ENCODE measurements around the gene DLG5.

DLG5 gene

DNA sequence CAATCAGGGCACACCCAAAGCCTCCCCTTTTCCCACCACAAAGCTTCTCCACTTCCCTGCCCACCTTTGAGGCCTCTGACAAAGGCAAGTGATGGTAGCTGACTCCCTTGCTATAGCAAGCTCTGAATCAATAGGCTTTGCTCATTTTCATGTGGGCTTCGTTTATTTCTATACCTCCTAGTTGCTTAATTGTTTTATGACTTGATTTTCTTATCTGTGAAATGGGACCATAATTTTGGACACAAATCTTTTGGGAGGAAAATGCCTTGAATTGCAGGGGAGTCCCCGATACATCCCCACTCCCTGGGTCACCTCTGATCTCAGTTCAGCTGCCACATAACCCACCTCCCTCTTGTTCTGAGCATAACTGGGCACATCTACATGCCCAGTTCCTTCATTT is 13.7 kb upstream of the DLG5 start:
- no peaks in the 10 kb centered on the region for H3F3A ChIP-seq (ENCODE audit: low read depth)
- no peaks in the 10 kb centered on the region for H3K36me3 ChIP-seq (ENCODE audit: insufficient read depth, low read length)
- no peaks in the 10 kb centered on the region for H3K9me2 ChIP-seq (replicated peaks; ENCODE audit: low read depth, low read length)
- no peak overlapping the region for H3K4me2 ChIP-seq (ENCODE audit: low read depth, low read length, poor library complexity, severe bottlenecking)
- no peaks in the 10 kb centered on the region for H3K79me2 ChIP-seq (ENCODE audit: insufficient read depth, low read length)
- no peak overlapping the region for H3K4me3 ChIP-seq (ENCODE audit: low read length, poor library complexity, severe bottlenecking)
- no peaks in the 10 kb centered on the region for H3K27me3 ChIP-seq (ENCODE audit: insufficient read depth, low read length, poor library complexity, severe bottlenecking)
- 0 out of 2 replicates have a peak overlapping the region, but pooled peaks have one; percentile 21 for H2AFZ ChIP-seq (ENCODE audit: low read length)
- H3K9me3 ChIP-seq (ENCODE audit: insufficient read depth, low read depth, low read length), result no peaks in the 10 kb centered on the region
- no peak overlapping the region for H3K9ac ChIP-seq (ENCODE audit: low read depth, low read length, poor library complexity, severe bottlenecking)
- no peaks in the 10 kb centered on the region for H4K20me1 ChIP-seq (ENCODE audit: insufficient read depth, low read length, poor library complexity, severe bottlenecking)
- H3K4me1 ChIP-seq (ENCODE audit: insufficient read depth, low read length, poor library complexity, severe bottlenecking), result peaks cover 6% of the 10 kb centered on the region
- TF ChIP-seq EZH2phosphoT487 (IDR thresholded peaks at IDR 0.05; ENCODE audit: borderline replicate concordance), result no peak
- TF ChIP-seq, protein P1, sequence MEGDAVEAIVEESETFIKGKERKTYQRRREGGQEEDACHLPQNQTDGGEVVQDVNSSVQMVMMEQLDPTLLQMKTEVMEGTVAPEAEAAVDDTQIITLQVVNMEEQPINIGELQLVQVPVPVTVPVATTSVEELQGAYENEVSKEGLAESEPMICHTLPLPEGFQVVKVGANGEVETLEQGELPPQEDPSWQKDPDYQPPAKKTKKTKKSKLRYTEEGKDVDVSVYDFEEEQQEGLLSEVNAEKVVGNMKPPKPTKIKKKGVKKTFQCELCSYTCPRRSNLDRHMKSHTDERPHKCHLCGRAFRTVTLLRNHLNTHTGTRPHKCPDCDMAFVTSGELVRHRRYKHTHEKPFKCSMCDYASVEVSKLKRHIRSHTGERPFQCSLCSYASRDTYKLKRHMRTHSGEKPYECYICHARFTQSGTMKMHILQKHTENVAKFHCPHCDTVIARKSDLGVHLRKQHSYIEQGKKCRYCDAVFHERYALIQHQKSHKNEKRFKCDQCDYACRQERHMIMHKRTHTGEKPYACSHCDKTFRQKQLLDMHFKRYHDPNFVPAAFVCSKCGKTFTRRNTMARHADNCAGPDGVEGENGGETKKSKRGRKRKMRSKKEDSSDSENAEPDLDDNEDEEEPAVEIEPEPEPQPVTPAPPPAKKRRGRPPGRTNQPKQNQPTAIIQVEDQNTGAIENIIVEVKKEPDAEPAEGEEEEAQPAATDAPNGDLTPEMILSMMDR (conservative IDR thresholded peaks at IDR 0.05; ENCODE audit: low read length), result no peak

DNA sequence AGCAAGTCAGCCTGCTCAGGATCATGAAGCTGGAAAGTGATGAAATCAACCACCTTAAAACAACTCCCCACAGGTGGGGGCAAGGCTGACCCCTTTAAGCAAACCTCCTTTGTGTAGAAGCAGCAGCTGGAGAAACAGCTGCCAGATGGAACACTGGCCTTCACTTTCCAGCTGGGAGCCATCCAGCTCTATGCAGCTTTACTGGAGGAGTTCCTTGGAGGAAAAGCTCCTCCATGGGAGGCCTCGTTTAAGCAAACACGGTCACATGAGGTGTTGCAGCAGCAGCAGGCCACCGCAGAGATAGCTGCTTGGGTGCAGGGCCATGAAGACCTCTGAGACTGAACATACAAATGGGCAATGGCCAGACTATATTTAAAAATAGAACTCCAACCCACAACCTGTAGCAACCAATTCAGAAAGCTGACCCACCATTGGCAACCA is 13.0 kb upstream of the DLG5 start:
- Histone ChIP-seq H3K4me3 (ENCODE audit: low read length, poor library complexity, severe bottlenecking) (no peak overlapping the region), H3K4me1 (ENCODE audit: insufficient read depth, low read length, poor library complexity, severe bottlenecking) (peaks cover 6% of the 10 kb centered on the region), H3K4me2 (ENCODE audit: low read depth, low read length, poor library complexity, severe bottlenecking) (no peak overlapping the region), H2AFZ (ENCODE audit: low read length) (peak overlapping the region; percentile 51), H3K9me3 (ENCODE audit: insufficient read depth, low read depth, low read length) (no peaks in the 10 kb centered on the region), H3K27me3 (ENCODE audit: insufficient read depth, low read length, poor library complexity, severe bottlenecking) (no peaks in the 10 kb centered on the region), H3K9ac (ENCODE audit: low read depth, low read length, poor library complexity, severe bottlenecking) (no peak overlapping the region), H3K36me3 (ENCODE audit: insufficient read depth, low read length) (no peaks in the 10 kb centered on the region), H3K79me2 (ENCODE audit: insufficient read depth, low read length) (no peaks in the 10 kb centered on the region), H3K9me2 (replicated peaks; ENCODE audit: low read depth, low read length) (no peaks in the 10 kb centered on the region), H4K20me1 (ENCODE audit: insufficient read depth, low read length, poor library complexity, severe bottlenecking) (no peaks in the 10 kb centered on the region), H3F3A (ENCODE audit: low read depth) (no peaks in the 10 kb centered on the region)
- TF ChIP-seq EZH2phosphoT487 (IDR thresholded peaks at IDR 0.05; ENCODE audit: borderline replicate concordance), result no peak
- TF ChIP-seq, protein P1 (conservative IDR thresholded peaks at IDR 0.05; ENCODE audit: low read length), result no peak

DNA sequence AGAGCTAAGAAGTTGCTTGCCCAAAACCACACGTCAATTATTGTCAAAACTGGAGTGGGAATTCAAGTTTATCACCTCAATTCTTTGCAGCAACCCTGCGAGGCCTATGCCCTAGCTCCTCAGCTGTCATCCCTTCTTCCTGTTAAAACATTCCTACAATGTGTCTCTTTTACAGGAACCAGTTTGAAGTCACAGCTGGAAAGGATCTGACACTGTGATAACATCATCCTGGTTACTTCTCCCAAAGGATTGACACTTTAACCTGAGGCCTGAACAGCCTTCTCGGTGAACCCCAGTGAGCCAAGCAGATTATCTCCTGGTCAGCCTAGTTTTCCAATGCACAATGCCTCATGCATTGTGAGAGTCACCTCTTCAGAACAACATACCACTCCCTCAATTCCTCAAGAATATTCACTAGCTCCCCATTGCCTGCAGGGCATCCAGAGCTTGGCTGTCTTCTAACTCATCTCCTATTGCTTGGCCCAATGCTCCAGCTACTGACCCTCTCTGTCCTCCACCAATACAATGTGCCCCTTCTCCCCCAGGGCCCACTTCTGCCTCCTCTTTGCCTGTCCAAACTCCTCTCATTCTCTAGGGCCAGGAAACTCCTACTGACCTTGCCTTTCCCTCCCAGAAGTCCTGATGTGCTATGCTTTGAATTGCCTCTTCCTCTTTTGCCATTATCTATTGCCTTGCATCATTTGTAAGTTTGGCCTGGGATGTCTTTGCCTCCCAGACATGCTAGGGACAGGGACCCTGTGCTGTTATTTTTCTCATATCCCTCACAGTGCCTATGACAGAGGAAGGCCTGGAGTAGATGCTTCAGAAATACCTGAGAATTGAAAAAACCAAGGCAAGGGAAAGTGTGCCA is 10.4 kb upstream of the DLG5 start:
- H3K36me3 ChIP-seq (ENCODE audit: insufficient read depth, low read length), result no peaks in the 10 kb centered on the region
- no peak overlapping the region for H3K4me2 ChIP-seq (ENCODE audit: low read depth, low read length, poor library complexity, severe bottlenecking)
- no peak overlapping the region for H3K9ac ChIP-seq (ENCODE audit: low read depth, low read length, poor library complexity, severe bottlenecking)
- H3K4me3 ChIP-seq (ENCODE audit: low read length, poor library complexity, severe bottlenecking), result no peak overlapping the region
- H3F3A ChIP-seq (ENCODE audit: low read depth), result no peaks in the 10 kb centered on the region
- H3K4me1 ChIP-seq (ENCODE audit: insufficient read depth, low read length, poor library complexity, severe bottlenecking), result peaks cover 6% of the 10 kb centered on the region
- H4K20me1 ChIP-seq (ENCODE audit: insufficient read depth, low read length, poor library complexity, severe bottlenecking), result no peaks in the 10 kb centered on the region
- TF ChIP-seq, protein P1 (conservative IDR thresholded peaks at IDR 0.05; ENCODE audit: low read length), result no peak
- no peak for TF ChIP-seq EZH2phosphoT487 (IDR thresholded peaks at IDR 0.05; ENCODE audit: borderline replicate concordance)
- H3K27me3 ChIP-seq (ENCODE audit: insufficient read depth, low read length, poor library complexity, severe bottlenecking), result no peaks in the 10 kb centered on the region
- no peaks in the 10 kb centered on the region for H3K9me3 ChIP-seq (ENCODE audit: insufficient read depth, low read depth, low read length)
- H3K9me2 ChIP-seq (replicated peaks; ENCODE audit: low read depth, low read length), result no peaks in the 10 kb centered on the region
- no peak overlapping the region for H2AFZ ChIP-seq (ENCODE audit: low read length)
- no peaks in the 10 kb centered on the region for H3K79me2 ChIP-seq (ENCODE audit: insufficient read depth, low read length)

Measured in Loucy (cell line).